IPS-NIHi11 (cell line): Measurements from ENCODE around the gene MSH4.
"Not testable (repeated sequence)": the region's sequence is repeated elsewhere in the genome, so short reads cannot be mapped to it uniquely, and the experiment has no call there.

Experiments
- DNase-seq: peaks from one replicate; pipeline ENCODE4 v3.0.0; 2012; ENCODE audit warnings: mixed read lengths, low spot score

Gene MSH4

GRCh38 chr1:75796376-75797272 is at the start of gene MSH4:
MSH4 (plus strand) TSS chr1:75796882; CDS start chr1:75796986, 104 bp downstream.
- DNase-seq: peak; percentile 6

- not testable (repeated sequence) for DNase-seq
These were observed 39.5 kb upstream of the MSH4 start for GRCh38 chr1:75757210-75757609.

DNA sequence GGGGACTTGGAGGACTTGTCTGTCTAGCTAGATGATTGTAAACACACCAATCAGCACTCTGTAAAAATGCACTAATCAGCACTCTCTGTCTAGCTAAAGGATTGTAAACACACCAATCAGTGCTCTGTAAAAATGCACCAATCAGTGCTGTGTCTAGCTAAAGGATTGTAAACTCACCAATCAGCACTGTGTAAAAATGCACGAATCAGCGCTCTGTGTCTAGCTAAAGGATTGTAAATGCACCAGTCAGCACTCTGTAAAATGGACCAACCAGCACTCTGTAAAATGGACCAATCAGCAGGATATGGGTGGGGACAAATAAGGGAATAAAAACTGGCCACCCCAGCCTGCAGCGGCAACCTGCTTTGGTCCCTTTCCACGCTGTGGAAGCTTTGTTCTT is 38.1 kb upstream of the MSH4 start:
- not testable (repeated sequence) for DNase-seq

- DNase-seq: no peak
These were observed 32.5 kb upstream of the MSH4 start for GRCh38 chr1:75764057-75764655.

- no peak for DNase-seq
These were observed 30.9 kb upstream of the MSH4 start for GRCh38 chr1:75765697-75766355.

DNA sequence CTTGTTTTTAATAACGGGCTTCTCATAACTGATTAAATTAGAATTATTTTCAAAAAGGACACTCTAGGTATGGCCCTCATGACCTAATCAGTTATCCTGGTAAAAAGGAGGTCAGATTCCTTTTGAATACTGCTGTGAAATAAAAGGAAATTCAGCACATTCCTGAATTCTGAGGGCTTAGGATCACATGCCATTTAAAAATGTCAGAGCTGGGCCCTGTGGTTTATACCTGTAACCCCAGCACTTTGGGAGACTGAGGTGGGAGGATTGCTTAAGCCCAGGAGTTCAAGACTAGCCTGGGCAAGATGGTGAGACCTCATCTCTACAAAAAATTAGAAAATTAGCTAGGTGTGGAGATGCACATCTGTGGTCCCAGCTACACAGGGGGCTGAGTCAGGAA is 28.7 kb upstream of the MSH4 start:
- no peak for DNase-seq

DNA sequence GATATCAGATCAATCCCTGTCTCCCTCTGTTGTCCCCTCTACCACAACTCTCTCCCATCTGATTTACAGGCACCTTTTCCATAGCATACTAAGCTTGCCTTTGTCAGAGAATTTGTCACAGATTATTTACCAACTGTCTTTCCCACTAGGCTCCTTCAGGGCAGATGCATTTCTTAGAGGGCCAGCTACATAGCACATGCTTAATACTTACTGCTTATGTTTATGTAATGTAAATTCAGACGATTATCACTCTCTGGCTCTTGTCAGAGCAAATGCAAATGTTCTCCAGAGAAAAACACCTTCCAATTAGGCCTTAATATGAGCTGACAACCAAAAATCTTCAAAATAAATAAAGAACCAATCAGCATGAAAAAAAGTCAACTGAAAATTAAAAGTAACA is 25.9 kb upstream of the MSH4 start:
- no peak for DNase-seq

DNA sequence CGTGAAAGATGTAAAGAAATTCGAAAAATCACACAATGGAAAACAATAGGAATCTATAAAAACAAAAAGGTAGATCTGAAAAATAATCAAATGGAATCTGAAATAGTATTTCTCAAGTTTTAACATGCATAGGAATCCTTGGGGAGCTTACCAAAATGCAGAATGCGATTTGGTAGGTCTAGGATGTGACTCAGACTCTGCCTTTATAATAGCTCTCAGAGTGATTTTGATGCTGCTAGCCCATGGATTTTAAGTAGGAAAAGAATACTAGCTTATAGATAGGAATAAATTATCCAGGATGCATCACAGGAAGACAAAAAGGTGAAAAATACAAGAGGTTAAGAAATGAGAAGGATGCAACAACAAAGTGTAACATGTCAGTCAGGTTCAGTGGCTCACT is 24.7 kb upstream of the MSH4 start:
- no peak for DNase-seq

DNA sequence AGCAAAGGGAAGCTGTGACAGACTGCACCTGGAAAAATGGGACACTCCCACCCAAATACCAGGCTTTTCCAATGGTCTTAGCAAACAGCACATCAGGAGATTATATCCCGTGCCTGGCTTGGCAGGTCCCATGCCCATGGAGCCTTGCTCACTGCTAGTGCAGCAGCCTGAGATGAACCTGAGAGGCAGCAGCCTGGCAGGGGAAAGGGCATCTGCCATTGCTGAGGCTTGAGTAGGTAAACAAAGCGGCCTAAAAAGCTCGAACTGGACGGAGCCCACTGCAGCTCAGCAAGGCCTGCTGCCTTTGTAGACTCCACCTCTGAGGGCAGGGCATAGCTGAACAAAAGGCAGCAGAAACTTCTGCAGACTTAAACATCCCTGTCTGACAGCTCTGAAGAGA is 18.9 kb upstream of the MSH4 start:
- not testable (repeated sequence) for DNase-seq

DNA sequence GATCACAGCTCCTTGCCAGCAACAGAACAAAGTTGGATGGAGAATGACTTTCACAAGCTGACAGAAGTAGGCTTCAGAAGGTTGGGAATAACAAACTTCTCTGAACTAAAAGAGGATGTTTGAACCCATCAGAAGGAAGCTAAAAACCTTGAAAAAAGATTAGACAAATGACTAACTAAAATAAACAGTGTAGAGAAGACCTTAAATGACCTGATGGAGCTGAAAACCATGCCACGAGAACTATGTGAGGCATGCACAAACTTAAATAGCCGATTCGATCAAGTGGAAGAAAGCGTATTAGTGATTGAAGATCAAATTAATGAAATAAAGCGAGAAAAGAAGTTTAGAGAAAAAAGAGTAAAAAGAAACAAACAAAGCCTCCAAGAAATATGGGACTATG is 18.0 kb upstream of the MSH4 start:
- not testable (repeated sequence) for DNase-seq

DNA sequence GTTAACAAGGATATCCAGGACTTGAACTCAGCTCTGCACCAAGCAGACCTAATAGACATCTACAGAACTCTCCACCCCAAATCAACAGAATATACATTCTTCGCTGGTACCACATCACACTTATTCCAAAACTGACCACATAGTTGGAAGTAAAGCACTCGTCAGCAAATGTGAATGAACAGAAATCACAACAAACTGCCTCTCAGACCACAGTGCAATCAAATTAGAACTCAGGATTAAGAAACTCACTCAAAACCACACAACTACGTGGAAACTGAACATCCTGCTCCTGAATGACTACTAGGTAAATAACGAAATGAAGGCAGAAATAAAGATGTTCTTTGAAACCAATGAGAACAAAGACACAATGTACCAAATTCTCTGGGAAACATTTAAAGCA is 16.5 kb upstream of the MSH4 start:
- not testable (repeated sequence) for DNase-seq

GRCh38 chr1:75783920-75784319 is 12.8 kb upstream of the MSH4 start:
- not testable (repeated sequence) for DNase-seq

- DNase-seq: no peak
These were observed 11.2 kb upstream of the MSH4 start for GRCh38 chr1:75785320-75785982.

- peak; percentile 97 for DNase-seq
These were observed 10.5 kb upstream of the MSH4 start, which contains the start of gene RABGGTB for GRCh38 chr1:75785983-75786853. RABGGTB (plus strand) TSS chr1:75786256; CDS start chr1:75786272, 16 bp downstream.

DNA sequence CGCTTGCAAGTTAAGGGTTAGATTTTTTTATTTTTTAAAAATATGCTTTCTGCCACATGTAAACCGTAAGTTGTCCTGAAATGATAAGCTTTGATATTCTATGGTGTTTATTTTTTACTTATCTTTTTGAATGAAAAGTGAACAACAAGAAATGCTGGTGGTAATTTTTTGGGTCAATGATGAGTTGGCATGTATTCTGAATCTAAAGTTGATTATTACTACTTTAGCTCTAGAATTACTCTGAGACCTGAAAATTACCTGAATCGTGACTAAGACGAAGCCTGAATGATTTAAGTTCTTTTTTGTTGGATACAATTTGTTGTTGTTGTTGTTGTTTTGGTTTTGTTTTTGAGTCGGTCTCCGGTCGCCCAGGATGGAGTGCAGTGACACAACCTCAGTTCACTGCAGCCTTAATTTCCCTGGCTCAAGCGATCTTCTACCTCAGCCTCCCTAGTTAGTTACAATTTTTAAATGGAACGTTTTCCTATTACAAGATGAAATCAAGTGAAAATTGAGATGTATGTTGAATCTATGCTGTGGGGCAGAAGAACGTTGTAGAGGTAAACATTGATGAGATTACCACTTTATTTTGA is 9.7 kb upstream of the MSH4 start:
- no peak for DNase-seq

DNA sequence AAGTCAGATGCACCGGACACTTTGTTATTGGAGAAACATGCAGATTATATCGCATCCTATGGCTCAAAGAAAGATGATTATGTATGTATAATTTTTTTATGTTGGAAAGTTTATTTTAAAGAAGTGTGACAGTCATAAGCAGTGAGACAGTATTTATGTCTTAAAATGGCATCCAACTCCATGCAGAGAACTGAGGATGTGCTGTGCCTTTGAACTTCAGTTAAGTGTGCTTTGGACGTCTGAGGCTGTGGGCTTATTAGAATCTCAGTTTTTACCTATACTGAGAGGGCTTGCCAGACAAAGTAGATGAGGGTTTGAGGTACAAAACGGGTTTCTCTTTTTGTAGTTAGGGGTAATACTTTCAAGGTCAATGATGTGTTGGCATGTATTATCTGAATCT is 9.2 kb upstream of the MSH4 start:
- no peak for DNase-seq

- no peak for DNase-seq
These were observed 6.7 kb upstream of the MSH4 start for GRCh38 chr1:75789988-75790387.

DNA sequence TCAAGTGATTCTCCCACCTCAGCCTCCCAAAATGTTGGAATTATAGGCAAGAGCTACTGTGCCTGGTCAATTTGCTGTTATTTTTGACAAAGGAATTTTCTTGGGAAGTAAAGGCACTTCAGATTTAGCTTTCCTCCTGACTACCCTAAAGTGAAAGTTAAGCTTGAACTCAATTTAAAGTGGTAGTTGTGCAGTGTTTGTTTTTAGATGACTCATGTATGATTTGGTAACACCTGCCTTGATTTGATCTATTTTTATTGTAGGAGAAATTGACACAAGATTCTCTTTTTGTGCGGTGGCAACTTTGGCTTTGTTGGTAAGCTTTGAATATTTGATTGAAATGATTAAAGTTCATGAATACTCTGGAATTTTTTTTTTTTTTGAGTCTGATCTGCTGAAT is 5.7 kb upstream of the MSH4 start:
- DNase-seq: no peak

- DNase-seq: no peak
These were observed 4.6 kb upstream of the MSH4 start for GRCh38 chr1:75792091-75792490.

GRCh38 chr1:75794382-75794781 is 2.3 kb upstream of the MSH4 start:
- DNase-seq: no peak

DNA sequence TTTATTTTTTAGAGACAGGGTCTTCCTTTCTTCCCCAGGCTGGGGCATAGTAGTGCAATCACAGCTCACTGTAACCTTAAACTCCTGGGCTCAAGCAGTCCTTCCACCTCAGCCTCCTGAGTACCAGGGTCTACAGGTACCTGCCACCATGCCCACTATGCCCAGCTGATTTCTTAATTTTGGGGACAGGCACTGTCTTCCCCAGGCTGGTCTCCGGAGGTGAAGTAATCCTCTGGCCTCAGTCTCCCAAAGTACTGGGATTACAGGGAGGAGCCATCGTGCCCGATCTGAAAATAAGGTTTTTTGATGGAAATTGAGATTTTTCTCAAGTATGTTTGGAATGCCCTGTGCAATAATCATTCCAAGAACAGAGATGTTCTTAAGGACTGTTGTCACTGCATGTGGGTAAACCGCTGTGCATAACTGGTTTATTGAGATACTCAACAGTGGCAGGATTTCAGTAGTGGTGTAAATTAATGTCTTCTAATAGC is 934 bp upstream of the MSH4 start:
- no peak for DNase-seq
